Testis (tissue), 2 donors: ENCODE measurements around the gene BGN.

Experiments used
- CTCF ChIP-seq, 3 experiments: fragments of 450-650 bp in 2 of 3; fragments of 200-600 bp in 1 of 3; sonication (generic) in 1 of 3; IDR thresholded peaks; one replicate each; pipeline ENCODE4 v1.5.1; 2016 to 2019; ENCODE audit warnings: antibody characterized with exemption in 3 of 3, mild to moderate bottlenecking in 2 of 3, moderate library complexity in 1 of 3
- POLR2A ChIP-seq: fragments of 450-650 bp; IDR thresholded peaks from one replicate; pipeline ENCODE4 v1.6.1; 2017; ENCODE audit warnings: antibody characterized with exemption, mild to moderate bottlenecking, moderate library complexity

DNA sequence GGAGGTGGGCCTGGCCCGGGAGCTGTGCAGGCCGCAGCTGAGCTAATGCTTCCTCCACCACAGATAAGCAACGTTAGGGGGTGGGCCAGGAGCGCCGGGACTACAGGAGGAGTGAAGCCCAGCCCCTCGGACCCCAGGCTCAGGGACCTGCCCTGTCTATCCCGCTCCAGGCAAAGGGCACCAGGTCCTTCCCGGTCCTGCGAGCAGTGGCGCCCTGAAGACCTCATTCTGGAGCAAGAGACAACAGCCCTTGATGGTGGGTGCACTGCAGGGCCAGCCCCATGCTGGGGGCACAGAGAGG, 48.2 kb upstream of the BGN start:
- TF ChIP-seq CTCF (IDR thresholded peaks at IDR 0.05): no peak
- TF ChIP-seq POLR2A: no peak
